Transverse colon (tissue), 3 donors: Measurements from ENCODE around the gene HP1BP3.

Experiments used
- EP300 ChIP-seq: sonication (generic); formaldehyde crosslinking; IDR thresholded peaks from one replicate; pipeline ENCODE4 v1.6.1; 2017; ENCODE audit warnings: antibody characterized with exemption, low read depth
- TF ChIP-seq, protein P1 (sequence below), 5 experiments: fragments of 200-600 bp in 3 of 5; fragments of 450-650 bp in 2 of 5; sonication (generic) in 3 of 5; IDR thresholded peaks; 1 replicate in 2 of 5; 2 replicates in 3 of 5; pipeline ENCODE4 v1.5.1; 2016 to 2017; ENCODE audit warnings: antibody characterized with exemption in 5 of 5, inconsistent platforms in 3 of 5, mild to moderate bottlenecking in 2 of 5, moderate library complexity in 1 of 5

DNA sequence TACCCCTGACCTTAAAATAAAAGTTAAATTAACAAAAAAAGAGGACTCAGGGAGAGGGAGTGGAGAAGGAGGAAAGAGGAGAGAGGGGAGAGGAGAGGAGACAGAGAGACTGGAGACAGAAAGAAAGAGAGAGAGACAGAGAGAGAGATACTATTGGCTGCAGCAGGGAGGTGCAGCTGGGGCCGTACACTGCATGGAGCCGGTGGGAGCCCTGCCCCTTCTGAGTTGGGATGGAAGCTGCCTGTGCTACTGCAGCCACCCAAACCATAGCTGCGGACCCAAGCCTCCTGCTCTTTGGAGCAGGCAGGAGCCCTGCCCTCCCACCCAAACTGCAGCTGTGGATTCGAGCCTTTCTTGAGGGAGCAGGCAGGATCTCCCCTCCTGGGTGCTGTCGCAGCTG is 32.7 kb upstream of the HP1BP3 start:
- no peak for TF ChIP-seq EP300
- TF ChIP-seq, protein P1, sequence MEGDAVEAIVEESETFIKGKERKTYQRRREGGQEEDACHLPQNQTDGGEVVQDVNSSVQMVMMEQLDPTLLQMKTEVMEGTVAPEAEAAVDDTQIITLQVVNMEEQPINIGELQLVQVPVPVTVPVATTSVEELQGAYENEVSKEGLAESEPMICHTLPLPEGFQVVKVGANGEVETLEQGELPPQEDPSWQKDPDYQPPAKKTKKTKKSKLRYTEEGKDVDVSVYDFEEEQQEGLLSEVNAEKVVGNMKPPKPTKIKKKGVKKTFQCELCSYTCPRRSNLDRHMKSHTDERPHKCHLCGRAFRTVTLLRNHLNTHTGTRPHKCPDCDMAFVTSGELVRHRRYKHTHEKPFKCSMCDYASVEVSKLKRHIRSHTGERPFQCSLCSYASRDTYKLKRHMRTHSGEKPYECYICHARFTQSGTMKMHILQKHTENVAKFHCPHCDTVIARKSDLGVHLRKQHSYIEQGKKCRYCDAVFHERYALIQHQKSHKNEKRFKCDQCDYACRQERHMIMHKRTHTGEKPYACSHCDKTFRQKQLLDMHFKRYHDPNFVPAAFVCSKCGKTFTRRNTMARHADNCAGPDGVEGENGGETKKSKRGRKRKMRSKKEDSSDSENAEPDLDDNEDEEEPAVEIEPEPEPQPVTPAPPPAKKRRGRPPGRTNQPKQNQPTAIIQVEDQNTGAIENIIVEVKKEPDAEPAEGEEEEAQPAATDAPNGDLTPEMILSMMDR (IDR thresholded peaks at IDR 0.05), result no peak
